Fibroblast of skin of left biceps (primary cell): ENCODE results near the gene CDC5L.

ENCODE experiments used
- DNase-seq, 2 experiments: peaks; one replicate each; pipeline ENCODE4 v3.0.0-alpha.2; 2013; ENCODE audit warnings: low read depth in 2 of 2

Gene CDC5L

GRCh38 chr6:44498436-44498835 lies 110.9 kb downstream of the CDC5L start:
- DNase-seq: no peak

GRCh38 chr6:44499609-44500008 lies 112.1 kb downstream of the CDC5L start:
- DNase-seq: no peak
